ENCODE results near the gene PREX1.
"Not testable (repeated sequence)": the region's sequence is repeated elsewhere in the genome, so short reads cannot be mapped to it uniquely, and the experiment has no call there.

Gene PREX1

DNA sequence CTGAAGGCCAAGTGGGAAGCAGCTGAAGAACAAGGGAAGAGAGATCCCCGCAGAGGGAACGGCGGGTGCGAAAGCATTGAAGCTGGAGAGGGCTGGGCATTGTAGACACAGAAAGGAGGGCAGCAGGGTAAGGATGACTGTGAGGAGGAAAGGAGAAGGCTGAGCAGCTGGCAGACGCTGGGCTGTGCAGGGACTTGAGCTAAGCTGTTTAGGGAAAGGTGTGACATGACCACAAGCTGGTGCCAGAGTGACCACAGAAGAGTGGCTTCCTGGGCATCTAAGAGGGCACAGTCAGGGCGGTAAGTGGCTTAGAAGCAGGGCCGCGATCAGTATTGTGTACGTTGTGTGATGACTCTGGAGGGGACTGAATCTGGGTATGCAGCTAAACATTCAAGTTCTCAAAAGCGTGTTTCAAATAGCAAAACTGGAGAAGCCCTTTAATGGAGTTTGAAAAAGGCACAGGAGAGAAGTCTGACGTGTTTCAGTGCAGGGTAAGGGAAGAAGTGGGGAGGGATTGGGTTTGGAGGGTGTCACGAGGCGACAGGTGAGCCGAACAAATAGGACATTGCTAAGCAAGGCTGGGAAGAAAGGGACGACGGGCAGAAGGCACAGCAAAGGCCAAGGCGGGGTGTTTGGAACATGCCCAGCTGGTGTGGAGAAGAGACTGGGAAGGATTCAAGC lies 47.6 kb upstream of the PREX1 start:
- no peak overlapping the region for H2BK5ac ChIP-seq (ENCODE audit: low read length)
- peak overlapping the region; percentile 45 for H2AFZ ChIP-seq (ENCODE audit: low read length)
- H3K4me3 ChIP-seq (ENCODE audit: low read length in 2 of 2) = no peak overlapping the region
- H4K91ac ChIP-seq (ENCODE audit: low read depth, low read length, poor library complexity) = no peak overlapping the region
- H3K9me3 ChIP-seq (replicated peaks in 1 of 2; ENCODE audit: control insufficient read depth in 2 of 2, insufficient read depth in 1 of 2, low read depth in 1 of 2, low read length in 2 of 2) = no peaks in the 10 kb centered on the region
- no peak overlapping the region for H2BK120ac ChIP-seq (ENCODE audit: low read depth, low read length)
- no peaks in the 10 kb centered on the region for H3K4me1 ChIP-seq (ENCODE audit: control insufficient read depth in 2 of 2, insufficient read depth in 1 of 2, low read depth in 1 of 2, low read length in 2 of 2)
- no peaks in the 10 kb centered on the region for H3K27me3 ChIP-seq (ENCODE audit: control insufficient read depth in 3 of 3, insufficient read depth in 3 of 3, low read depth in 1 of 3, low read length in 3 of 3)
- no peaks in the 10 kb centered on the region for H3K36me3 ChIP-seq (replicated peaks in 1 of 2; ENCODE audit: control insufficient read depth in 2 of 2, insufficient read depth in 2 of 2, low read length in 2 of 2)
- no peak for DNase-seq (ENCODE audit: low spot score)
- no peak overlapping the region for H2AK5ac ChIP-seq (ENCODE audit: low read depth, low read length)
- H2BK15ac ChIP-seq (ENCODE audit: low read length) = no peak overlapping the region
- H3K18ac ChIP-seq (ENCODE audit: low read length) = no peak overlapping the region
- no peak overlapping the region for H2BK12ac ChIP-seq (ENCODE audit: low read length)
- no peak overlapping the region for H3K14ac ChIP-seq (ENCODE audit: low read length)
- no peaks in the 10 kb centered on the region for H3K79me1 ChIP-seq (ENCODE audit: low read depth, low read length)
- no peak overlapping the region for H3K27ac ChIP-seq (replicated peaks; ENCODE audit: low read length)
- no peak overlapping the region for H3K9ac ChIP-seq (ENCODE audit: low read depth, low read length, poor library complexity)
- H3K4me2 ChIP-seq (ENCODE audit: insufficient read depth, low read length, poor library complexity, severe bottlenecking) = no peak overlapping the region
- H4K8ac ChIP-seq (ENCODE audit: low read depth, low read length) = no peak overlapping the region
- no peak overlapping the region for H3K23ac ChIP-seq (ENCODE audit: low read depth, low read length, poor library complexity)
- no CpG with 5 or more reads among the region's 17 CpGs for WGBS, 2 donors (ENCODE audit: extremely low coverage in 2 of 2, insufficient read length in 2 of 2, insufficient replicate concordance in 1 of 2)
- no peak overlapping the region for H3K4ac ChIP-seq (ENCODE audit: low read length)

DNA sequence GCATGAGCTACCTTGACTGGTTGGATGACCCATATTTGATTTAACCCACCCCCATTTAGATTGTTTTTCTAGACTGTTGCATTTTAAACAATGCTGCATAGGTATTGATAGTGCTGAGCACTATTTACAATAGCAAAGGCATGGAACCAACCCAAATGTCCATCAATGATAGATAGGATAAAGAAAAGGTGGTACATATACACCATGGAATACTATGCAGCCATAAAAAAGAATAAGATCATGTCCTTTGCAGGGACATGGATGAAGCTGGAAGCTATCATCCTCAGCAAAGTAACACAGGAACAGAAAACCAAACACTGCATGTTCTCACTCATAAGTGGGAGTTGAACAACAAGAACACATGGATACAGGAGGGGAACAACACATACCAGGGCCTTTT lies 41.6 kb upstream of the PREX1 start:
- not testable (repeated sequence) for H3K79me1 ChIP-seq (ENCODE audit: low read depth, low read length); H4K91ac ChIP-seq (ENCODE audit: low read depth, low read length, poor library complexity); H3K27ac ChIP-seq (replicated peaks; ENCODE audit: low read length); H3K4me1 ChIP-seq (ENCODE audit: control insufficient read depth in 2 of 2, insufficient read depth in 1 of 2, low read depth in 1 of 2, low read length in 2 of 2); H3K36me3 ChIP-seq (replicated peaks in 1 of 2; ENCODE audit: control insufficient read depth in 2 of 2, insufficient read depth in 2 of 2, low read length in 2 of 2); H2BK15ac ChIP-seq (ENCODE audit: low read length); H3K4me3 ChIP-seq (ENCODE audit: low read length in 2 of 2); H2AFZ ChIP-seq (ENCODE audit: low read length); H2BK12ac ChIP-seq (ENCODE audit: low read length); H3K4me2 ChIP-seq (ENCODE audit: insufficient read depth, low read length, poor library complexity, severe bottlenecking); H2BK5ac ChIP-seq (ENCODE audit: low read length); H3K4ac ChIP-seq (ENCODE audit: low read length); DNase-seq (ENCODE audit: low spot score); H3K18ac ChIP-seq (ENCODE audit: low read length); H3K9ac ChIP-seq (ENCODE audit: low read depth, low read length, poor library complexity); H3K27me3 ChIP-seq (ENCODE audit: control insufficient read depth in 3 of 3, insufficient read depth in 3 of 3, low read depth in 1 of 3, low read length in 3 of 3); H3K14ac ChIP-seq (ENCODE audit: low read length); H2BK120ac ChIP-seq (ENCODE audit: low read depth, low read length); H3K23ac ChIP-seq (ENCODE audit: low read depth, low read length, poor library complexity); H2AK5ac ChIP-seq (ENCODE audit: low read depth, low read length); H3K9me3 ChIP-seq (replicated peaks in 1 of 2; ENCODE audit: control insufficient read depth in 2 of 2, insufficient read depth in 1 of 2, low read depth in 1 of 2, low read length in 2 of 2); H4K8ac ChIP-seq (ENCODE audit: low read depth, low read length)

DNA sequence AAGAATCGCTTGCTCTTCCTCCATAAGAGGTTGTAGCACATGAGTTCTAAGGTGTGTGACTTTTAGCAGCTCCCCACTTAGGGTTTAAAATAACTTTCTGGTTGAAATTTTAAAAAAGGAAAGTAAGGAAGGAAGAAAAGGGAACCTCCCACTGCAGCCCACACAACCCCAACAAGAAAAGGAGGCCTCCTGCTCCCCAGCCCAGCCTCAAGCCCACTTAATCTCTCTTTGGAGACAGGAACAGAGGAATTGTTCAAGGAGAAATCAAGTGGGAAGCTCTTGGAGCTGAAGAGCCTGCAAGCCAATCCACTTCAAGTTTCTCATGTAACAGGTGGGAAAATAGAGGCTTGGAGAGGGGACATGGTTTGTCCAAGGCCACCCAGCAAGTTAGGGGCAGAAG lies 39.1 kb upstream of the PREX1 start:
- no peak overlapping the region for H3K9ac ChIP-seq (ENCODE audit: low read depth, low read length, poor library complexity)
- H2BK120ac ChIP-seq (ENCODE audit: low read depth, low read length) = no peak overlapping the region
- no peak overlapping the region for H3K23ac ChIP-seq (ENCODE audit: low read depth, low read length, poor library complexity)
- no peak overlapping the region for H3K4me3 ChIP-seq (ENCODE audit: low read length in 2 of 2)
- H3K14ac ChIP-seq (ENCODE audit: low read length) = no peak overlapping the region
- H3K36me3 ChIP-seq (replicated peaks in 1 of 2; ENCODE audit: control insufficient read depth in 2 of 2, insufficient read depth in 2 of 2, low read length in 2 of 2) = no peaks in the 10 kb centered on the region
- H3K27ac ChIP-seq (replicated peaks; ENCODE audit: low read length) = no peak overlapping the region
- no peak overlapping the region for H4K8ac ChIP-seq (ENCODE audit: low read depth, low read length)
- H3K18ac ChIP-seq (ENCODE audit: low read length) = no peak overlapping the region
- H3K4me1 ChIP-seq (ENCODE audit: control insufficient read depth in 2 of 2, insufficient read depth in 1 of 2, low read depth in 1 of 2, low read length in 2 of 2) = peaks cover 1 to 4% of the 10 kb centered on the region in 2 donors
- no peak overlapping the region for H2AFZ ChIP-seq (ENCODE audit: low read length)
- no peak overlapping the region for H3K4ac ChIP-seq (ENCODE audit: low read length)
- WGBS, 2 donors (ENCODE audit: extremely low coverage in 2 of 2, insufficient read length in 2 of 2, insufficient replicate concordance in 1 of 2) = no CpG with 5 or more reads among the region's 1 CpG
- no peak overlapping the region for H2AK5ac ChIP-seq (ENCODE audit: low read depth, low read length)
- no peaks in the 10 kb centered on the region for H3K79me1 ChIP-seq (ENCODE audit: low read depth, low read length)
- no peak for DNase-seq (ENCODE audit: low spot score)
- no peak overlapping the region for H2BK5ac ChIP-seq (ENCODE audit: low read length)
- no peak overlapping the region for H3K4me2 ChIP-seq (ENCODE audit: insufficient read depth, low read length, poor library complexity, severe bottlenecking)
- no peaks in the 10 kb centered on the region for H3K9me3 ChIP-seq (replicated peaks in 1 of 2; ENCODE audit: control insufficient read depth in 2 of 2, insufficient read depth in 1 of 2, low read depth in 1 of 2, low read length in 2 of 2)
- peaks cover 0 to 7% (median 0%) of the 10 kb centered on the region in 3 experiments for H3K27me3 ChIP-seq (ENCODE audit: control insufficient read depth in 3 of 3, insufficient read depth in 3 of 3, low read depth in 1 of 3, low read length in 3 of 3)
- H2BK12ac ChIP-seq (ENCODE audit: low read length) = no peak overlapping the region
- H2BK15ac ChIP-seq (ENCODE audit: low read length) = peak overlapping the region; percentile 43
- no peak overlapping the region for H4K91ac ChIP-seq (ENCODE audit: low read depth, low read length, poor library complexity)

DNA sequence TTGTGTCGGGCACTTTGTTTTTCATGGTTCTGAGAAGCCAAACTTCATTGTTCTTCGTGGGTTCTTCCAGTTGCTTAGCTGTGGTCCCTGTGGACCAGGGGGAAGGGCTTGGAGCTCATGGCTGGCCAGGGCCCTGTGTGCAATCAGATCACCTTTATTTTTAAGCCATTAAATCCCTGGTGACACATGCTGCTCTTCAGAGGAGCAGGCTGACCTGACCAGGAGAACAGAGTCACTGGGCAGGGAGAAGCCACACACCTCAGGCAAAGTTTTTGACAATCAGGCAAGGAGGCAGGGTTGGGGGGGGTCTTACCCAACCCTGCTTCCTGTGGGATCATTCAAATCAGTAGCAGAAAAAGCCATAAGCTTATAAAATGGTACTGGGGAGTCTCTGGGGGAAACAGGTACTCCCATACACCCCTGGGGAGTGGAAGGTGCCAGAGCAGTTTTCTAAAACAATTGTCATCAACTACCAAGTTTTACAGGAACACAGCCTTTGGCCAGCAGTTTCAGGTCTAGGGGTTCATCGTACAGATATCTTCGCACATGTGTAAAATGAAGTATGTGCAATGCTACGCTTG lies 37.0 kb upstream of the PREX1 start:
- Histone ChIP-seq H3K4ac (ENCODE audit: low read length) (no peak overlapping the region), H2BK120ac (ENCODE audit: low read depth, low read length) (no peak overlapping the region), H3K4me2 (ENCODE audit: insufficient read depth, low read length, poor library complexity, severe bottlenecking) (no peak overlapping the region), H3K27ac (replicated peaks; ENCODE audit: low read length) (no peak overlapping the region), H4K8ac (ENCODE audit: low read depth, low read length) (no peak overlapping the region), H2BK12ac (ENCODE audit: low read length) (no peak overlapping the region), H3K36me3 (replicated peaks in 1 of 2; ENCODE audit: control insufficient read depth in 2 of 2, insufficient read depth in 2 of 2, low read length in 2 of 2) (no peaks in the 10 kb centered on the region), H3K9ac (ENCODE audit: low read depth, low read length, poor library complexity) (no peak overlapping the region), H3K4me3 (ENCODE audit: low read length in 2 of 2) (no peak overlapping the region), H3K4me1 (ENCODE audit: control insufficient read depth in 2 of 2, insufficient read depth in 1 of 2, low read depth in 1 of 2, low read length in 2 of 2) (peaks cover 1 to 4% of the 10 kb centered on the region in 2 donors), H3K18ac (ENCODE audit: low read length) (no peak overlapping the region), H3K23ac (ENCODE audit: low read depth, low read length, poor library complexity) (no peak overlapping the region), H2AFZ (ENCODE audit: low read length) (peak overlapping the region; percentile 24), H3K14ac (ENCODE audit: low read length) (no peak overlapping the region), H3K27me3 (ENCODE audit: control insufficient read depth in 3 of 3, insufficient read depth in 3 of 3, low read depth in 1 of 3, low read length in 3 of 3) (peaks cover 0 to 7% (median 0%) of the 10 kb centered on the region in 3 experiments), H4K91ac (ENCODE audit: low read depth, low read length, poor library complexity) (no peak overlapping the region), H2BK5ac (ENCODE audit: low read length) (no peak overlapping the region), H2AK5ac (ENCODE audit: low read depth, low read length) (no peak overlapping the region), H3K9me3 (replicated peaks in 1 of 2; ENCODE audit: control insufficient read depth in 2 of 2, insufficient read depth in 1 of 2, low read depth in 1 of 2, low read length in 2 of 2) (no peaks in the 10 kb centered on the region), H2BK15ac (ENCODE audit: low read length) (no peak overlapping the region), H3K79me1 (ENCODE audit: low read depth, low read length) (no peaks in the 10 kb centered on the region)
- no peak for DNase-seq (ENCODE audit: low spot score)
- WGBS, 2 donors (ENCODE audit: extremely low coverage in 2 of 2, insufficient read length in 2 of 2, insufficient replicate concordance in 1 of 2) = no CpG with 5 or more reads among the region's 5 CpGs
